ENCODE measurements around the gene KRTAP9-7. TPM values are rescaled to one million over a fixed set of nuclear protein-coding genes. Genes with fewer than 3 reads are reported as not detected.

The KRTAP9-7 gene
- total RNA-seq, 2 donors from 2014 or later, result not detected

GRCh38 chr17:41324180-41325075 lies 48.9 kb downstream of the KRTAP9-7 start:
- H3K4me3 Mint-ChIP-seq, result no peak overlapping the region
- Histone ChIP-seq H3K27ac (ENCODE audit: low read depth, low read length) (no peak overlapping the region), H3K27me3 (ENCODE audit: control insufficient read depth, insufficient read depth, low read length, poor library complexity, severe bottlenecking) (no peaks in the 10 kb centered on the region), H3K36me3 (ENCODE audit: control insufficient read depth, insufficient read depth, low read length) (no peaks in the 10 kb centered on the region), H3K9me3 (ENCODE audit: control insufficient read depth, low read length) (peaks cover 7% of the 10 kb centered on the region), H3K9ac (ENCODE audit: extremely low read depth, low read length, poor library complexity, severe bottlenecking) (no peak overlapping the region), H3K4me3 (ENCODE audit: low read length) (no peak overlapping the region), H3K4me1 (ENCODE audit: control insufficient read depth, insufficient read depth, low read length) (no peaks in the 10 kb centered on the region)
- no peak overlapping the region for H3K27ac Mint-ChIP-seq
- 70 to 85% methylated on average over 5 to 16 of the region's 16 CpGs for WGBS, 2 experiments (ENCODE audit: insufficient coverage in 1 of 2, insufficient read length in 1 of 2)
- H3K9me3 Mint-ChIP-seq, result peaks cover 9% of the 10 kb centered on the region
- no peaks in the 10 kb centered on the region for H3K36me3 Mint-ChIP-seq (ENCODE audit: low read depth)
- H3K27me3 Mint-ChIP-seq (ENCODE audit: insufficient read depth), result peaks cover 7% of the 10 kb centered on the region
- peak; percentile 89 for DNase-seq
- peak; percentile 73 for TF ChIP-seq CTCF (conservative IDR thresholded peaks at IDR 0.05)
- H3K4me1 Mint-ChIP-seq, result no peaks in the 10 kb centered on the region

- H3K4me3 ChIP-seq (ENCODE audit: low read length), result no peak overlapping the region
- H3K27ac ChIP-seq (ENCODE audit: low read depth, low read length), result no peak overlapping the region
- no peak for DNase-seq
- Mint-ChIP-seq H3K4me3 (no peak overlapping the region), H3K4me1 (no peaks in the 10 kb centered on the region), H3K27ac (no peak overlapping the region), H3K36me3 (ENCODE audit: low read depth) (no peaks in the 10 kb centered on the region), H3K27me3 (ENCODE audit: insufficient read depth) (peaks cover 3% of the 10 kb centered on the region), H3K9me3 (peaks cover 2% of the 10 kb centered on the region)
- H3K9ac ChIP-seq (ENCODE audit: extremely low read depth, low read length, poor library complexity, severe bottlenecking), result no peak overlapping the region
- H3K27me3 ChIP-seq (ENCODE audit: control insufficient read depth, insufficient read depth, low read length, poor library complexity, severe bottlenecking), result no peaks in the 10 kb centered on the region
- H3K9me3 ChIP-seq (ENCODE audit: control insufficient read depth, low read length), result peaks cover under 1% of the 10 kb centered on the region
- WGBS, 2 experiments (ENCODE audit: insufficient coverage in 1 of 2, insufficient read length in 1 of 2), result 90 to 92% methylated on average over 2 to 10 of the region's 10 CpGs
- TF ChIP-seq CTCF (conservative IDR thresholded peaks at IDR 0.05), result no peak
- H3K4me1 ChIP-seq (ENCODE audit: control insufficient read depth, insufficient read depth, low read length), result no peaks in the 10 kb centered on the region
- H3K36me3 ChIP-seq (ENCODE audit: control insufficient read depth, insufficient read depth, low read length), result no peaks in the 10 kb centered on the region
Measured at GRCh38 chr17:41325126-41325525, 49.6 kb downstream of the KRTAP9-7 start.

GRCh38 chr17:41325611-41326010 lies 50.1 kb downstream of the KRTAP9-7 start:
- Histone ChIP-seq H3K4me1 (ENCODE audit: control insufficient read depth, insufficient read depth, low read length) (no peaks in the 10 kb centered on the region), H3K36me3 (ENCODE audit: control insufficient read depth, insufficient read depth, low read length) (no peaks in the 10 kb centered on the region), H3K27me3 (ENCODE audit: control insufficient read depth, insufficient read depth, low read length, poor library complexity, severe bottlenecking) (no peaks in the 10 kb centered on the region), H3K4me3 (ENCODE audit: low read length) (no peak overlapping the region), H3K9ac (ENCODE audit: extremely low read depth, low read length, poor library complexity, severe bottlenecking) (no peak overlapping the region), H3K27ac (ENCODE audit: low read depth, low read length) (no peak overlapping the region), H3K9me3 (ENCODE audit: control insufficient read depth, low read length) (no peaks in the 10 kb centered on the region)
- Mint-ChIP-seq H3K36me3 (ENCODE audit: low read depth) (no peaks in the 10 kb centered on the region), H3K4me3 (no peak overlapping the region), H3K27me3 (ENCODE audit: insufficient read depth) (peaks cover 1% of the 10 kb centered on the region), H3K9me3 (no peaks in the 10 kb centered on the region), H3K27ac (no peak overlapping the region), H3K4me1 (no peaks in the 10 kb centered on the region)
- DNase-seq, result no peak
- no peak for TF ChIP-seq CTCF (conservative IDR thresholded peaks at IDR 0.05)
- 90 to 95% methylated on average over 6 of the region's 6 CpGs for WGBS, 2 experiments (ENCODE audit: insufficient coverage in 1 of 2, insufficient read length in 1 of 2)

Other genes with a start within 250 kb of the KRTAP9-7 start
- gene KRTAP1-5, start 248.5 kb upstream of the KRTAP9-7 start, total RNA-seq, result not detected
- not detected for gene KRTAP1-4, start 245.5 kb upstream of the KRTAP9-7 start, total RNA-seq
- not detected for gene KRTAP1-3, start 240.8 kb upstream of the KRTAP9-7 start, total RNA-seq
- gene KRTAP1-1, start 234.2 kb upstream of the KRTAP9-7 start, total RNA-seq, result not detected
- gene KRTAP2-1, start 228.4 kb upstream of the KRTAP9-7 start, total RNA-seq, result not detected
- gene KRTAP2-2, start 220.5 kb upstream of the KRTAP9-7 start, total RNA-seq, result not detected
- not detected for gene KRTAP2-3, start 215.6 kb upstream of the KRTAP9-7 start, total RNA-seq
- not detected for gene KRTAP2-4, start 209.8 kb upstream of the KRTAP9-7 start, total RNA-seq
- not detected for gene KRTAP4-7, start 191.5 kb upstream of the KRTAP9-7 start, total RNA-seq
- not detected for gene KRTAP4-8, start 177.6 kb upstream of the KRTAP9-7 start, total RNA-seq
- gene KRTAP4-16, start 173.5 kb upstream of the KRTAP9-7 start, total RNA-seq, result not detected
- not detected for gene KRTAP4-9, start 170.3 kb upstream of the KRTAP9-7 start, total RNA-seq
- gene KRTAP4-11, start 157.3 kb upstream of the KRTAP9-7 start, total RNA-seq, result not detected
- gene KRTAP4-12, start 151.5 kb upstream of the KRTAP9-7 start, total RNA-seq, result not detected
- not detected for gene KRTAP4-6, start 135.2 kb upstream of the KRTAP9-7 start, total RNA-seq
- gene KRTAP4-5, start 125.9 kb upstream of the KRTAP9-7 start, total RNA-seq, result not detected
- not detected for gene KRTAP4-4, start 115.0 kb upstream of the KRTAP9-7 start, total RNA-seq
- gene KRTAP4-3, start 107.5 kb upstream of the KRTAP9-7 start, total RNA-seq, result not detected
- gene KRTAP4-2, start 97.5 kb upstream of the KRTAP9-7 start, total RNA-seq, result not detected
- gene KRTAP4-1, start 90.8 kb upstream of the KRTAP9-7 start, total RNA-seq, result not detected
- gene KRTAP9-1, start 85.8 kb upstream of the KRTAP9-7 start, total RNA-seq, result not detected
- gene KRTAP9-2, start 49.0 kb upstream of the KRTAP9-7 start, total RNA-seq, result not detected
- gene KRTAP9-3, start 43.2 kb upstream of the KRTAP9-7 start, total RNA-seq, result not detected
- gene KRTAP9-8, start 37.7 kb upstream of the KRTAP9-7 start, total RNA-seq, result not detected
- not detected for gene KRTAP9-4, start 26.0 kb upstream of the KRTAP9-7 start, total RNA-seq
- not detected for gene KRTAP9-9, start 20.3 kb upstream of the KRTAP9-7 start, total RNA-seq
- gene KRTAP9-6, start 10.3 kb upstream of the KRTAP9-7 start, total RNA-seq, result not detected
- not detected for gene KRTAP29-1, start 27.2 kb downstream of the KRTAP9-7 start, total RNA-seq
- gene KRTAP16-1, start 33.6 kb downstream of the KRTAP9-7 start, total RNA-seq, result not detected
- gene KRTAP17-1, start 40.0 kb downstream of the KRTAP9-7 start, total RNA-seq, result under 1 TPM; 0.46 to 0.48 TPM
- not detected for gene KRT33A, start 75.1 kb downstream of the KRTAP9-7 start, total RNA-seq
- gene KRT33B, start 94.1 kb downstream of the KRTAP9-7 start, total RNA-seq, result not detected
- gene KRT34, start 106.6 kb downstream of the KRTAP9-7 start, total RNA-seq, result not detected
- gene KRT31, start 121.9 kb downstream of the KRTAP9-7 start, total RNA-seq, result not detected
- not detected for gene KRT37, start 148.9 kb downstream of the KRTAP9-7 start, total RNA-seq
- gene KRT38, start 165.3 kb downstream of the KRTAP9-7 start, total RNA-seq, result not detected
- not detected for gene KRT32, start 191.7 kb downstream of the KRTAP9-7 start, total RNA-seq
- not detected for gene KRT35, start 205.5 kb downstream of the KRTAP9-7 start, total RNA-seq
- not detected for gene KRT36, start 214.2 kb downstream of the KRTAP9-7 start, total RNA-seq
- gene KRT13, start 229.9 kb downstream of the KRTAP9-7 start, total RNA-seq, result not detected
- 1 to 10 TPM in 1 of 2 donors, under 1 TPM in 1; 0.95 to 1.2 TPM for gene KRT15, start 243.2 kb downstream of the KRTAP9-7 start, total RNA-seq

Data from endodermal cell (in vitro differentiated cells).